ENCODE data around the gene CCDC24. TPM values are rescaled to one million over a fixed set of nuclear protein-coding genes. Genes with fewer than 3 reads are reported as not detected.
A peak's percentile ranks its signal among the peaks of the same experiment; 100 is the strongest.

Gene CCDC24
- total and polyA plus RNA-seq, 9 of the 15 experiments (the other 6 are each of a cell fraction or from before 2014, with no cell fraction given), result 0.31 to 4.5 (median 1.5) TPM

DNA sequence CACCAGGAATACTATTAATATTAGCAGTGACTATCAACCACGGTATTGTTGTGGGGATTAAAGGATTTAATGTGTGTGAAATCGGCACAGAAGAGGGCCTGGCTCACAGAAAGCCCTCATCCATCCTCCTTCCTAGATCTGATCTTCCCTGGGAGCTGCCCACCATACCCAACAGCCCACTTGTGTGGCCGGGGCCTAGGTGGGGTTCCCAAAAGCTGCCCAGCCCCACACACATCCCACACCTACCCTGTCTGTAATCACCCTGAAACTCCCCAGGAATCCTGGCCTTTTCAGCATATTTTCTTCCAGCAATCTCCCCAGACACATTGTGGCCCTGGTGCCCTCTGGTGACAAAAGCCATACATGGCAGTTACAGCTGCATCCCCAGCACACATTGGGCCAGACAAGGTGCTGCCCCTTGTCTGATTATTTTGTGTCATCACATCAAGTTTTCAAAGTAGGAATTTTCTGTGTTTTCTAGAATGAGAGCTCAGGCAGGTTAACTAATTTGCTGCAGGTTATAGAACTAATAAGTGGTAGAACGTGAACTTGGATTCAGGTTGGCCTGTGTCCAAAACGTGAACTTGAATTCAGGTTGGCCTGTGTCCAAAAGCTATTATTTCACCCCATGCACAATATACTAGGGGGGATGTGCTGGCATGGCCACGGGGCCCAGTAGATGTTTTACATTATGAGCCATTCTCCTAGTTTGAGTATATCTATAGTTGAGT is 45.2 kb downstream of the CCDC24 start (continued):
- TF ChIP-seq, protein P1, sequence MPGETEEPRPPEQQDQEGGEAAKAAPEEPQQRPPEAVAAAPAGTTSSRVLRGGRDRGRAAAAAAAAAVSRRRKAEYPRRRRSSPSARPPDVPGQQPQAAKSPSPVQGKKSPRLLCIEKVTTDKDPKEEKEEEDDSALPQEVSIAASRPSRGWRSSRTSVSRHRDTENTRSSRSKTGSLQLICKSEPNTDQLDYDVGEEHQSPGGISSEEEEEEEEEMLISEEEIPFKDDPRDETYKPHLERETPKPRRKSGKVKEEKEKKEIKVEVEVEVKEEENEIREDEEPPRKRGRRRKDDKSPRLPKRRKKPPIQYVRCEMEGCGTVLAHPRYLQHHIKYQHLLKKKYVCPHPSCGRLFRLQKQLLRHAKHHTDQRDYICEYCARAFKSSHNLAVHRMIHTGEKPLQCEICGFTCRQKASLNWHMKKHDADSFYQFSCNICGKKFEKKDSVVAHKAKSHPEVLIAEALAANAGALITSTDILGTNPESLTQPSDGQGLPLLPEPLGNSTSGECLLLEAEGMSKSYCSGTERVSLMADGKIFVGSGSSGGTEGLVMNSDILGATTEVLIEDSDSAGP (CRISPR knock-in tag; IDR thresholded peaks at IDR 0.05), result no peak
- TF ChIP-seq, protein P2, sequence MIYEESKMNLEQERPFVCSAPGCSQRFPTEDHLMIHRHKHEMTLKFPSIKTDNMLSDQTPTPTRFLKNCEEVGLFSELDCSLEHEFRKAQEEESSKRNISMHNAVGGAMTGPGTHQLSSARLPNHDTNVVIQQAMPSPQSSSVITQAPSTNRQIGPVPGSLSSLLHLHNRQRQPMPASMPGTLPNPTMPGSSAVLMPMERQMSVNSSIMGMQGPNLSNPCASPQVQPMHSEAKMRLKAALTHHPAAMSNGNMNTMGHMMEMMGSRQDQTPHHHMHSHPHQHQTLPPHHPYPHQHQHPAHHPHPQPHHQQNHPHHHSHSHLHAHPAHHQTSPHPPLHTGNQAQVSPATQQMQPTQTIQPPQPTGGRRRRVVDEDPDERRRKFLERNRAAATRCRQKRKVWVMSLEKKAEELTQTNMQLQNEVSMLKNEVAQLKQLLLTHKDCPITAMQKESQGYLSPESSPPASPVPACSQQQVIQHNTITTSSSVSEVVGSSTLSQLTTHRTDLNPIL (CRISPR knock-in tag; IDR thresholded peaks at IDR 0.05), result no peak
- TF ChIP-seq MYBL2 (IDR thresholded peaks at IDR 0.05; ENCODE audit: low read depth), result no peak
- no peak for TF ChIP-seq MYBL2 (CRISPR knock-in tag; IDR thresholded peaks at IDR 0.05; ENCODE audit: borderline replicate concordance)
- TF ChIP-seq, protein P3, sequence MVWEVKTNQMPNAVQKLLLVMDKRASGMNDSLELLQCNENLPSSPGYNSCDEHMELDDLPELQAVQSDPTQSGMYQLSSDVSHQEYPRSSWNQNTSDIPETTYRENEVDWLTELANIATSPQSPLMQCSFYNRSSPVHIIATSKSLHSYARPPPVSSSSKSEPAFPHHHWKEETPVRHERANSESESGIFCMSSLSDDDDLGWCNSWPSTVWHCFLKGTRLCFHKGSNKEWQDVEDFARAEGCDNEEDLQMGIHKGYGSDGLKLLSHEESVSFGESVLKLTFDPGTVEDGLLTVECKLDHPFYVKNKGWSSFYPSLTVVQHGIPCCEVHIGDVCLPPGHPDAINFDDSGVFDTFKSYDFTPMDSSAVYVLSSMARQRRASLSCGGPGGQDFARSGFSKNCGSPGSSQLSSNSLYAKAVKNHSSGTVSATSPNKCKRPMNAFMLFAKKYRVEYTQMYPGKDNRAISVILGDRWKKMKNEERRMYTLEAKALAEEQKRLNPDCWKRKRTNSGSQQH (CRISPR knock-in tag; IDR thresholded peaks at IDR 0.05), result peak; percentile 53; the same call in 1 of the 2 replicates
- TF ChIP-seq FOXK2 (conservative IDR thresholded peaks at IDR 0.05 in 1 of 2, IDR thresholded peaks at IDR 0.05 in 1 of 2; ENCODE audit: low read depth in 2 of 2), result peak; percentile 30 to 54
- TF ChIP-seq NCOR1 (IDR thresholded peaks at IDR 0.05), result no peak; the same call in 1 of the 2 replicates
